TTC549 (cell line): ENCODE measurements around the gene BCAS2.
"Not testable (repeated sequence)": the region's sequence is repeated elsewhere in the genome, so short reads cannot be mapped to it uniquely, and the experiment has no call there.

Source experiments
- FAIRE-seq: peaks from 2 replicates; lab custom pipeline; 2012; peaks lifted over from hg19 to GRCh38; lab: Jason Lieb, UNC

Gene BCAS2

GRCh38 chr1:114581335-114582287, at the start of gene BCAS2:
Gene BCAS2 (minus strand): TSS chr1:114581615. CDS start chr1:114581591, 24 bp downstream.
- peak; percentile 98 for FAIRE-seq

- no peak for FAIRE-seq
Observed at GRCh38 chr1:114627107-114627506, 45.7 kb upstream of the BCAS2 start.

GRCh38 chr1:114623364-114623763, 41.9 kb upstream of the BCAS2 start:
- FAIRE-seq, result no peak

- no peak for FAIRE-seq
Observed at GRCh38 chr1:114620419-114620818, 39.0 kb upstream of the BCAS2 start.

GRCh38 chr1:114618606-114619005, 37.2 kb upstream of the BCAS2 start:
- FAIRE-seq, result no peak

GRCh38 chr1:114610546-114611245, 29.3 kb upstream of the BCAS2 start:
- FAIRE-seq, result no peak

DNA sequence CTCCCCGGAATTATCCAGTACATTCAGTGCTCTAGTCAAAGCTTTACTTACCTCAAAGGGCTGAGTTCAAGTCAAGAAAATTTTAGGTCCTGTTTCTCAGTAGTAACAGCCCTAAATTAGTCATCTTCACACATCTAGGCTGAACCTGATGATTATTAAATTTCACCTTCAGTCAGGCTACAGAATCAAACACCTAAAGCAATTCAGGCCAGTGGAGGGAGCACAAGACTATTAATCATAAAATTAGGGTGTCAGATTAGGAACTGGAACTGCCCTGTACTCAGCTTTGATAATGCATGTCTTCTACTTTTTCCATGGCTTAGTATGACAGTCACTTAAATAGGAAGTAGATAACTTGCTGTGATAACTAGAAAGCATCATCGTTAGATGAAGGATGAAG, 28.4 kb upstream of the BCAS2 start:
- no peak for FAIRE-seq

GRCh38 chr1:114609026-114609425, 27.6 kb upstream of the BCAS2 start:
- no peak for FAIRE-seq

GRCh38 chr1:114607223-114607622, 25.8 kb upstream of the BCAS2 start:
- no peak for FAIRE-seq

- no peak for FAIRE-seq
Observed at GRCh38 chr1:114597949-114598348, 16.5 kb upstream of the BCAS2 start.

- no peak for FAIRE-seq
Observed at GRCh38 chr1:114595602-114596001, 14.2 kb upstream of the BCAS2 start.

DNA sequence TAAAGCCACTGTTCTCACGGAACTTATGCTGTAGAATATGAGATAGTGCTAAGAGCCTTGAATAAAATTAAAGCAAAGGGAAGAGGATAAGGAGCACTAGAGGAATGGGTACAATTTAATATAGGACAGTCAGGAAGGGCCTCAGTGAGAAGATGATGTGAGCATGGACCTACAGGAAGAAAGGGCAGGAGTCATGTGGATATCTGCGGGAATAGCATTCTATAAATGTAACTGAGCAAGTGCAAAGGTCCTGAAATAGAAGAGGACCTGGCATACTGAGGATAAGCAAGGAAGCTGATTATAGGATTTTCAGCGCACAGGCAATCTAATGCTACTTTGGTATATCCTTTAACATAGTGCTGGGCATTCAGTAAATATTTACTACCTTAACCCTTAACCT, 12.6 kb upstream of the BCAS2 start:
- FAIRE-seq, result no peak

GRCh38 chr1:114589122-114589521, 7.7 kb upstream of the BCAS2 start:
- FAIRE-seq, result no peak

GRCh38 chr1:114588196-114588689, 6.8 kb upstream of the BCAS2 start:
- no peak for FAIRE-seq

GRCh38 chr1:114587203-114587991, 6.0 kb upstream of the BCAS2 start:
- FAIRE-seq, result no peak

DNA sequence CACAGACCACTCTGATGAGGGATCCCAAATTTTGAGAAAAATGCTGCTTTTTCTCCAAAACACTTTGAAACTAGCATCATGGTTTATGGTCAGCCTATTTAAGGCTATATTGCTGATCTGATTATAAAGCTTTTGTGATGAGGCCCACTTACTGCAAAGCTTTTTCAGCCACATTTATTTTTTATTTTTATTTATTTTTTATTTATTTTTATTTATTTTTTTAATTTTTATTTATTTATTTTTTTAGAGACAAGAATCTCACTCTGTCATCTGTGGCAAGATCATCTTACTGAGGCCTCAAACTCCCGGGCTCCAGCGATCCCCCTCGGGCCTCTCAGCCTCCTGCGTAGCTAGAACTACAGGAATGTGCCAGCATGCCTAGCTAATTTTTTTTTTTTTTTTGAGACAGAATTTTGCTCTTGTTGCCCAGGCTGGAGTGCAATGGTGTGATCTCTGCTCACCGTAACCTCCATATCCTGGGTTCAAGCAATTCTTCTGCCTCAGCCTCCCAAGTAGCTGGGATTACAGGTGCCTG, 5.2 kb upstream of the BCAS2 start:
- FAIRE-seq, result no peak

- FAIRE-seq, result no peak
Observed at GRCh38 chr1:114585231-114585630, 3.8 kb upstream of the BCAS2 start.

- no peak for FAIRE-seq
Observed at GRCh38 chr1:114574365-114574764, 7.0 kb downstream of the BCAS2 start.

DNA sequence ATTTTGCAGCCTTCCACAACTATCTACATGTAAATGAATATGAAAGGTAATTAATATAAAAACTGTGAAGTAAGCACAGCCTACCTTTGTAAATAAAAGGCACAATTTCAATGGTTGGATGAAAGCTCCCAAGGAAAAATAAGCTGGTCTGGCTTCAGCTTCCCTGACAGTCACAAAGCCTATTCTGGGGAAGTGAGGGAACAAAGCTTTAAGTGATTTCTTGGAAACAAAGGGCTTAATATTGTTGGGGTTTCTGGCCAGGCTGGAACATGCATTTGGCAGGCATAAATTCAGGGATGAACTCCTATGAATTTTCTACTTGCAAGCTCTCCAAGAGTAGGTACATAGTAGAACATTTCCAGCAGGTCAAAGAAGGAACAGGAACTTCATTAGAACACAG, 17.3 kb downstream of the BCAS2 start:
- FAIRE-seq, result no peak

- not testable (repeated sequence) for FAIRE-seq
Observed at GRCh38 chr1:114562978-114563510, 18.4 kb downstream of the BCAS2 start.

- FAIRE-seq, result no peak
Observed at GRCh38 chr1:114561333-114561732, 20.1 kb downstream of the BCAS2 start.

DNA sequence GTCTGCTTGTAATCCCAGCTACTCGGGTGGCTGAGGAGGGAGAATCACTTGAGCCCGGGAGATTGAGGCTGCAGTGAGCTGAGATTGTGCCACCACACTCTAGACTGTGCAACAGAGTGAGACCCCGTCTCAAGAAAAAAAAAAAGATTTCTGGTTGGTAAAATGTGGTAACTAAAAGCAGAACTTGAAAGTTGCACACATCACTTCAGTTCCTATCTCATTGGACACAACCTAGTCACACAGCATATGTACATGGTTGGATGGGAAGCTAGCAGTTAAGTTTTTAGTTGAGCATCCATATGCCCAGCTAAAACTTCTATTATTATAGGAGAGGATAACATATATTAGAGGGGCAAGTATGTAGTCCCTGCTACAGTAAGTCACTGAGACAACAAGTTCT, 22.1 kb downstream of the BCAS2 start:
- no peak for FAIRE-seq
